Left colon (tissue), 2 donors: ENCODE data around the gene NTMT1. TPM values are rescaled to one million over a fixed set of nuclear protein-coding genes. Genes with fewer than 3 reads are reported as not detected.

Experiments used
- ATAC-seq: fragments of 200-7000 bp; cut with Tn5 transposase; one replicate; pipeline ENCODE4 v1.9.1; 2020; ENCODE audit warnings: mild to moderate bottlenecking, moderate library complexity
- DNase-seq, 2 donors: peaks; one replicate each; pipeline ENCODE4 v3.0.0-alpha.2; 2020
- intact Hi-C, 2 donors: fragments of 100-400 bp; cut with DNase I in 1 of 2; cut with micrococcal nuclease in 1 of 2; formaldehyde crosslinking; loops; one replicate each; pipeline versions ENCODE4 v1.11.2 to v1.14.0; 2022; cut with DNase I, micrococcal nuclease
- total RNA-seq, 2 donors: library from RNA; stranded (reverse); fragmentation: NEBNext Ultra II Directional; extraction: Animal tissue kit (Norgen Biotek cat#: 25700); gene quantifications; one replicate each; pipeline ENCODE4 v1.2.1, GENCODE V29; 2021
- donor health status: DM: no; HTN: no; CAD: no.
- donor health status: DM: yes; HTN: yes; CAD: no.

The NTMT1 gene
- total RNA-seq, 2 donors from 2014 or later = 23.2 to 25.8 TPM

- intact Hi-C loops = loop anchor here (5.0 to 10.0 kb wide), 2 partner anchors 116 to 473 kb away; no protein-coding TSS in a partner anchor
- ATAC-seq = peak; percentile 36
- peak; percentile 68 to 81 for DNase-seq
These were observed 15.3 kb upstream of the NTMT1 start for GRCh38 chr9:129610473-129611306.

- intact Hi-C loops = loop anchor here (5.0 to 10.0 kb wide), 2 partner anchors 117 to 474 kb away; no protein-coding TSS in a partner anchor
- no peak for DNase-seq
- ATAC-seq = no peak
These were observed 14.6 kb upstream of the NTMT1 start for GRCh38 chr9:129611307-129611800.

GRCh38 chr9:129612123-129612522 lies 13.8 kb upstream of the NTMT1 start:
- intact Hi-C loops = loop anchor here (5.0 to 10.0 kb wide), 2 partner anchors 117 to 475 kb away; no protein-coding TSS in a partner anchor

GRCh38 chr9:129612815-129613519 lies 13.0 kb upstream of the NTMT1 start:
- intact Hi-C loops = loop anchor here (5.0 to 10.0 kb wide), 2 partner anchors 118 to 476 kb away; no protein-coding TSS in a partner anchor
- DNase-seq (no peak), ATAC-seq (no peak)

More at GRCh38 chr9:129612123-129612522, 13.8 kb upstream of the NTMT1 start:
- DNase-seq (no peak), ATAC-seq (no peak)

GRCh38 chr9:129613520-129614175 lies 12.3 kb upstream of the NTMT1 start:
- ATAC-seq (no peak), DNase-seq (no peak)
- intact Hi-C loops = loop anchor here (5.0 to 10.0 kb wide), 2 partner anchors 119 to 476 kb away; no protein-coding TSS in a partner anchor

- no peak for ATAC-seq
- no peak for DNase-seq
- intact Hi-C loops = loop anchor here (5.0 to 10.0 kb wide), 2 partner anchors 120 to 478 kb away; no protein-coding TSS in a partner anchor
These were observed 11.0 kb upstream of the NTMT1 start for GRCh38 chr9:129614932-129615331.

GRCh38 chr9:129615407-129616285 lies 10.3 kb upstream of the NTMT1 start:
- ATAC-seq (no peak), DNase-seq (no peak)
- intact Hi-C loops = loop anchor here in 1 of 2 donors (10.0 kb wide), 1 partner anchor 121 kb away; no protein-coding TSS in a partner anchor

GRCh38 chr9:129617167-129617566 lies 8.8 kb upstream of the NTMT1 start:
- ATAC-seq (peak; percentile 34), DNase-seq (no peak)
- intact Hi-C loops = loop anchor here in 1 of 2 donors (10.0 kb wide), 1 partner anchor 122 kb away; no protein-coding TSS in a partner anchor

- intact Hi-C loops = loop anchor here in 1 of 2 donors (10.0 kb wide), 1 partner anchor 125 kb away; no protein-coding TSS in a partner anchor
- ATAC-seq = peak; percentile 59
- DNase-seq = no peak
These were observed 5.9 kb upstream of the NTMT1 start for GRCh38 chr9:129619787-129620668.

- ATAC-seq (no peak), DNase-seq (no peak)
- intact Hi-C loops = no loop called here
These were observed 5.2 kb upstream of the NTMT1 start, which contains the start of gene C9orf50 for GRCh38 chr9:129620669-129621295. TSS of gene C9orf50 (minus strand) at chr9:129621101. CDS start at chr9:129620574, 527 bp downstream.

GRCh38 chr9:129623331-129623730 lies 2.6 kb upstream of the NTMT1 start:
- DNase-seq (no peak), ATAC-seq (no peak)
- intact Hi-C loops = no loop called here

- DNase-seq (peak in 1 of 2 donors; percentile 79), ATAC-seq (no peak)
- intact Hi-C loops = no loop called here
These were observed 1.7 kb upstream of the NTMT1 start for GRCh38 chr9:129624168-129624759.

- no peak for DNase-seq
- no peak for ATAC-seq
- intact Hi-C loops = no loop called here
These were observed 1.0 kb upstream of the NTMT1 start for GRCh38 chr9:129624947-129625346.

- peak; percentile 75 for ATAC-seq
- DNase-seq = peak in 1 of 2 donors; percentile 58
- intact Hi-C loops = no loop called here
These were observed 792 bp downstream of the NTMT1 start for GRCh38 chr9:129626625-129627284.
